ENCODE results near the gene CLN6.

- TF ChIP-seq CTCF (IDR thresholded peaks at IDR 0.05) (no peak), REST (IDR thresholded peaks at IDR 0.05; ENCODE audit: insufficient read depth in 1 of 2, low read depth in 2 of 2, low read length in 1 of 2) (no peak)
Measured at GRCh38 chr15:68201153-68201878, 28.2 kb downstream of the CLN6 start.
